Pulmonary artery endothelial cell (primary cell): ENCODE results near the gene MALAT1. TPM values are rescaled to one million over a fixed set of nuclear protein-coding genes. Genes with fewer than 3 reads are reported as not detected.

ENCODE experiments used
- DNase-seq: peaks from one replicate; pipeline ENCODE4 v3.0.0-alpha.2; 2011; ENCODE audit warnings: low read depth, low spot score
- total RNA-seq: library from RNA; depleted of rRNA; stranded (reverse); fragments of >200 nt; gene quantifications from 2 replicates; pipeline ENCODE4 v1.2.3, GENCODE V29; 2014

Gene MALAT1
- total RNA-seq, 1 donor from 2014 or later: 4,401 TPM

DNA sequence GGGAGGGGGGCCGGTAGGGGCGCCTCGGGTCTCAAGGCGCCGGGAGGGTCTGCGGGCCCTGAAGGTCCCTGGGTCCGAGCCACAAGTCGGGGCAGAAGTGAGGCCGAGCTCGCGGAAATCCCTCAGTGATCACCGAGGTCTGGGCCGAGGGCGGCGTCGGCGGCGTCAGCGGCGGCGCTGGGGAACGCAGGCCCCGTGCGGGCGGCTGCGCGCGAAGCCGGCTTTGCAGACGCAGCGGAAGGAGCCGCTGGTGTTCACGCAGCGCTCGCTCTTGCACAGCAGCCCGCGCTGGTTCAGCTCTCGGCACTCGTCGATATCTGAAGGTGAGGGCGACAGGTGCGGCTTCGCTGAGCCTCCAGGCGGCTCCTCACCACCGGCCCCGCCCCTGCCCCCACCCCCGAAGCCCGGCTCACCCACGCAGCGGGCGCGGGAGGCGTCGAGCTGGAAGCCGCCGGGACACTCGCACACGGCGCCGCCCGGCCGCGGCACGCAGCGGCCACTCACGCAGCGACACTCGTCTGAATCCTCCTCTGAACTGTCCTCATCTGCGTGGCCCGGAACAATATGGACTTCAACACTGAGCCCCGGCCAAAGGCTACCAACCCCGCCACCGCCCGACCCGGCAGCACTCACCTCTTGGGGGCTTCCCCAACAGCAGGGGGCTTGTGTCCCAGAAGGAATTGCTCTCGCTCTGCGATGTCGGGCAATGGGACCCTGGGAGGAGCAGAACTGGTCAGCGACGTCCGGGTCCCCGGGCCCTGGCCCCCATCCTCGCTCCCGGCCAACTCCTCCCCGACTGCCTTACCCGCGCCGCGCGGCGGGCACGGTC, 40.3 kb downstream of the MALAT1 start:
- no peak for DNase-seq

DNA sequence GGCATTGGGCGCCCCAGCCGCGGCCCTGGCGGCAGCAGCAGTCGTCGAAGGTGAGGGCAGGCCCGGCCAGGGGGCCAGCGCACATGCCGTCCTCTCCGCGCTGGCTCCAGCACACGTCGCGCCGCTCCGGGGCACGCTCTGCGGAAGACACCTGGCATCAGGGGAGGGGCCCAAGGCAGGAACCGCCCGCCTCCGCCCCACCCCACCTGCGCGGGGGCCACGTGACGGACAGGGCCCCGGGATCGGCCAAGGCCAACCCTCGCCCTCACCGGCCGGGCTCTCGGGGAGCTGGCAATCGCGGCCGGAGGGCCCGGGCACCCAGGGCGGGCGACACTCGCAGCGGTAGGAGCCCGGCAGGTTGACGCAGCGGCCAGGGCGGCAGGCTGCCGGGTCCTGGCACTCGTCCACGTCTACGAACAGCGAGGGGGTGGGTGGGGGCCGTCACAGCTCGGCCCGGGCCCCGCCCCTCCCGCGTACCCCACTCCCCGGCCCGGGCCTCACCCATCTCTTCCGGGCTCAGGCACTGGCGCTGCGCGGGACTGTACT, 41.0 kb downstream of the MALAT1 start:
- no peak for DNase-seq

DNA sequence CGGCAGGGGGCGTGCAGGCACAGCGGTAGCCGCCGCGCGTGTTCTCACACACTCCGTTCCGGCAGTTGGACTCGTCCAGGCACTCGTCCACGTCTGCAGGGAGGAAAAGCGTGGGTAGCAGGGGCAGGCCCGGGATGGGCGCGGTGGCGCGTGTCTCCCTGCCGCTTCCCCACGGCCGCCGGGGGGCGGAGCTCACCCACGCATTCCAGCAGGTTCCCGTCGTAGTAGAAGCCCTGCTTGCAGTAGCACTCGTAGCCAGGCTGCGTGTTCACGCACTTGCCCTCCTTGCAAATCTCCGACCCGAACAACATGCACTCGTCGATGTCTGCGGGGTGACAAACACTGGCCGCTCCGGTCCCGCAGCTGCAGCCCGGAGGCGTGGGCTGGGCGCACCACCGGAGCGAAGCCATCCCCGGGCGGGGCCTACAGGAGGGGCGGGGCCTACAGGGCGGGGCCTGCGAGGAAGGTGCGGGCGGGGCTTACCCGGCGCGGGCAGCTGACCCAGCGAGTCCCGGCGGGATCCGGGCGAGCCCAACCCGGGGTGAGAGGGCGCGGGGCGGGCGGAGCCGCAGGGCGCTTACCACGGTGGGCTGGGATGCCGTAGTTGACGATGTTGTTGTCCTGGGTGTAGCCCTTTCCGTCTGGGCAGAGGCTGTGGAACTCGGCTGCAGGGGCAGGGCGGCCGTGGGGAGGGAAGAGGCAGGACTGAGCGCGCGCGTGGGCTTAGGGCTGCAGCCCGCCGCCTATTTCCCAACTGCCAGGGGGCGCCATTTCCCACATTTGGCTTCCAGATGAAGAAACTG, 41.6 kb downstream of the MALAT1 start:
- no peak for DNase-seq

DNA sequence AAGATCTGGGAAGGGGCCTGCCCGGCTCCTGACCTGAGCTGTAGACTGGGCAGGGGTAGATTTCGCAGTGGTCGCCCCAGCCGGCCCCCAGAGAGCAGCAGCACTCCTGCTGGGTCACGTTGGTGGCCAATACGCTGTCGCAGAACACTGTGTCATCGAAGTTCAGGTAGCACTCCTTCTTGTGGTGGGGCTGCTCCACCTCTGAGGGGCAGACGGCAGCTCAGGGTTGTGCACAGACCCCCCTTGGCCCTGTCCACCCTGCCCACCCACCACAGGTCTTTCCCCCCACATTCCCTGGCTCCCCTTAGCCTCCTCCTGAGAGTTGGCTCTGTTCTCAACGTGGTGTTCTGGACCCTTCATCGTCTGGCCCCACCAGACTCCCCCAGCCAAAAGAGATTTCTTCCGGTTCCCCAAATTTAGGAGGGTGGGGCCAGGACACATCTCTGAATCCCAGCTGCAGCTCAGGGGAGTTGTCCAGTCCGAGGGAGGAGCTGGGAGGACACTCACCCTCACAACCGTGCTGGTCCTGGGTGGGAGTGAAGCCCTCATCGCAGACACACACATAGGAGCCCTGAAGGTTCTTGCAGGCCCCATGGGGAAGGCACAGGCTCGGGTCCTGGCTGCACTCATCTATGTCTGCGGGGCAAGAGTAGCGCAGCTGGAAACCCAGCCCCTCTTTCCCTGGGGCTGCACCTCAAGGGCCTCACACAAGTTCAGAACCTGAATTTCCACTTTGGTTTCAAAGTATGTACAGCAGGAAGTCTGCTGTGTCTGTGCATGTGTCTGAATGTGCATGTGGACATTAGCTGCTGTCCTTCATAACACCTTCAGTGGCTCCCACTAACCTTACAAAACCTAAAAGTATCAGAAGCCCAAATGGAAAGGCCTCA, 42.5 kb downstream of the MALAT1 start:
- no peak for DNase-seq

DNA sequence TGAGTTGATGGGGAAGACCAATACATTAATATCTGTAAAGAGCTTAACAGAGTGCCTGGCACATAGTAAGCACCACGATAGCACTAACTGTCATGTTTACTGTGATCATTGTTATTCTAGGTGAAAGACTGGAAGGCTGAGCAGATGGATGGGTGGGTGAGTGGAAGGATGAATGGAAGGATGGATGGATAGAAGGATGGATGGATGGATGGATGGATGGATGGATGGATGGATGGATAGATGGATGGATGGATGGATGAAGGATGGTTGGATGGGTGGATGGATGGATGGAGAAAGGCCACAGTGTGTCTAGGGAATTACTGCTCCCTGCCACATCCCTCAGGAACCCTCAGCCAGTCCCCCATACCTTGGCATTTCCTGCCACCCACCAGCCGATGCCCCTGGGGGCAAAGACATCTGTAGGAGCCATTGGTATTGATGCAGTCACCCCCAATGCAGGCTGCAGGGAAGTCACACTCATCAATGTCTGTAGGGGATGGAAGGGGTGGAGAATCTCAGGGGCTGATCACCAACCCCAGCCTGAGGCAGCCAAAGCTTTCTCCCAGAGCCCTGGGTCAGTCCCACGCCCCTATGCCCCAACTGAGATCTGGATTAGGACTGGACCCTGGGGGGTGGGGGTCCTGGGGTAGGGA, 44.0 kb downstream of the MALAT1 start:
- no peak for DNase-seq

DNA sequence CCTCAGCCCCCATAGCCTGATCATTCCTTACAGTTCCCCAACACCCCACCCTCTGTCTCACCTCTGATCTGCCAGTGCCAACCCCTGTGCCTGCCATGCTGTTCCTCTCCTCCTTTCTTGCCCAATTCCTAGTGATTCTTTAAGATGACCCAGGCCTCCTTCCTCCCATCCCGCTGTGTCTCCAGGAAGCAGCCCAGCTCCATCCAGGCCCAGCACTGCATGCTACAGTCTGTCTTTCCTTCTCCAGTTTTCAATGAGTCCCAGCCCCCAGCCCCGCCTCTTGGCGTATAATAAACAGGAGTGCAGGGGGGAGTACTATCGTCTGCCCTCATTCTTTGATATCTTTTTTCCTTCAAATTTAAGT, 47.0 kb downstream of the MALAT1 start:
- no peak for DNase-seq

DNA sequence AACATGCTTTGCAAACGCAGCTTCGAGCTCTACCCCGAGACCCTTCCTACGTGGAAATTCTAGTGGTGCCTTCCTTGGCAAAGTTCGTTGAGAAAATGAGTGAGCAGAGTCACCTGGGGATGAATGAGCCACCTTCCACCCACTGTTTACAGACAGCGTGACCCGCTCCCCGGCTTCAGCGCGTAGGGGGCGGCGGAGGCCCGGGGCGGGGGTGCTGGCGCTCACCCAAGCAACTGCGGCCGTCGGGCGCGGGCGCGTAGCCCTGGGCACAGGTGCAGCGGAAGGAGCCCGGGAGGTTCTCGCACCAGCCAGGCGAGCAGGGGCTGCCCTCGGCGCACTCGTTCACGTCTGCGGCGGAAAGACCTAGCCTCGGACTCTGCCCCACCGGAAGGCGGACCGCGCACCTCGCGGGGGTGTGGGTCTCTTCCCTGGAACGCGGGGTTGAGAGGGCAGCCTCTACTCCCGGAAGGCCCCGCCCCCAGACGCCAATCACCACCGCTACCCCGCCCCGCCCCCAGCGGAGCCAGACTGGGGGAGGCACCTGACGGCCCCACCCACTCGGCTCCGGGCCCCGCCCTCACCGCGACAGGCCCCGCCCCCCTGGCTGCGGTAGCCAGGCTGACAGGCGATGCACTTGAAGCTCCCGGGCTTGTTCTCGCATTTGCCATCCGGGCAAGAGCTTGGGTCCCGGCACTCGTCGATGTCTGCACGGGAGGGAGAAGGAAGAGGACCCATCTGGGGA, 47.5 kb downstream of the MALAT1 start:
- DNase-seq: no peak

DNA sequence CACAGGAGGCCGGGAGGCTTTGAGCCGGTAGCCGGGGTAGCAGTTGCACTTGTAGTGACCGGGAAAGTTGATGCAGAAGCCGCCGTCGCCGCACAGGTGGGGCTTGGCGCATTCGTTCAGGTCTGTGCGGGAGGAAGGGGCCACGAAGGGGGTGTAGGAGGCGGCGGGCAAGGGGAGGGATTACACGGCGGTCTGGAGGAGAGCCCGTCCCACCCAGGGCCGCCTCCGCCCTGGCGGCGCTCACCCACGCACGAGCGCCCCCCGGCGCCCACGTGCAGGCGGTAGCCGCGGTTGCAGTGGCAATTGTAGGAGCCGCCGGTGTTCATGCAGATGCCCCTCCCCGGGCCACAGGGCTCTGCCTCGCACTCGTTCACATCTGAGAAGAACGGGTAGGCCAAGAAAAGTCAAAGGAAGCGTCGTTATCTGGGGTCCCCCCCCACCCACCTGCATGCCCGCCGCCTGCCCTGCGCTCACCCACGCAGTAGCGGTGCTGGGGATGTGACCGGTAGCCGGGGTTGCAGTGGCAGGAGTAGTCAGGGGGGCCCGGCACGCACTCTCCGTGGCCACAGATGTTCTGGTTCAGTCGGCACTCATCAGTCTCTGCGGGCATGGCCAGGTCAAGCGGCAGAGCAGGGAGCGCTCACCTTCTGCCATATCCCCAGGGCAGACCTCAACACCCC, 48.7 kb downstream of the MALAT1 start:
- no peak for DNase-seq

DNA sequence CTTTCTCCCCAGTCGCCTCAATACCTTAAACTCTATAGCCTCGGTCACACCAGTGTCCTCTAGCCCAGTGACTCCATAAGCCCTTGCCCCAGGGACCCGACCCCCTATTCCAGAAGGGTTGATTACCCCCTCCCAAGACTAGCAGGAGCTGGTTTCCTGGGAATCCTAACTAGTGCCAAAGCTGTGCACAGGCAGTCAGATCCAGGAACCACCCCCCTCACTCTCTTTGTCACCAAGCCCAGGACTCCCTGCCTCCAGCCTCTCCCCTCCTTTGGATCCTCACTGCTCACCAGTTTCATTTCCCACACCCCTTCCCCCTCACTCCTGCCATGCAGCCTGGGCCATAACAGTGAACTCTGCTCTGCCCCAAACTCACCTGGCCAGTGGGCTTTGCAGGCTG, 49.5 kb downstream of the MALAT1 start:
- no peak for DNase-seq

DNA sequence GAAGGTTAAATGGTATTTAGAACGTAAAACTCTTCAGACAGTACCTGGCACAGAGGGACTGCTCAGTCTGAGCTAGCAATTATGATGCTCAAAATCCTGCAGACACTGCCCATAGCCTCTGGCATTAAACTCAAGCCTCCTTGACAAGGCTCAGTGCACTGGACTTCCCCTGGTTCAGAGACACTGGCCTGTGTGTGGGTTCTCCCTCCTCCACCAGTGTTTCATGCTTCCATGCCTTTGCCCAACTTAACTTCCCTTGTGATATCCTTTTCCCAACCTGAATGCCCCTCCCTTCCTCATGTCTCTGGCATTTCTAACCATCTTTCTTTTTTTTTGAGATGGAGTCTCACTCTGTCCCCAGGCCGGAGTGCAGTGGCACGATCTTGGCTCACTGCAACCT, 50.3 kb downstream of the MALAT1 start:
- no peak for DNase-seq

DNA sequence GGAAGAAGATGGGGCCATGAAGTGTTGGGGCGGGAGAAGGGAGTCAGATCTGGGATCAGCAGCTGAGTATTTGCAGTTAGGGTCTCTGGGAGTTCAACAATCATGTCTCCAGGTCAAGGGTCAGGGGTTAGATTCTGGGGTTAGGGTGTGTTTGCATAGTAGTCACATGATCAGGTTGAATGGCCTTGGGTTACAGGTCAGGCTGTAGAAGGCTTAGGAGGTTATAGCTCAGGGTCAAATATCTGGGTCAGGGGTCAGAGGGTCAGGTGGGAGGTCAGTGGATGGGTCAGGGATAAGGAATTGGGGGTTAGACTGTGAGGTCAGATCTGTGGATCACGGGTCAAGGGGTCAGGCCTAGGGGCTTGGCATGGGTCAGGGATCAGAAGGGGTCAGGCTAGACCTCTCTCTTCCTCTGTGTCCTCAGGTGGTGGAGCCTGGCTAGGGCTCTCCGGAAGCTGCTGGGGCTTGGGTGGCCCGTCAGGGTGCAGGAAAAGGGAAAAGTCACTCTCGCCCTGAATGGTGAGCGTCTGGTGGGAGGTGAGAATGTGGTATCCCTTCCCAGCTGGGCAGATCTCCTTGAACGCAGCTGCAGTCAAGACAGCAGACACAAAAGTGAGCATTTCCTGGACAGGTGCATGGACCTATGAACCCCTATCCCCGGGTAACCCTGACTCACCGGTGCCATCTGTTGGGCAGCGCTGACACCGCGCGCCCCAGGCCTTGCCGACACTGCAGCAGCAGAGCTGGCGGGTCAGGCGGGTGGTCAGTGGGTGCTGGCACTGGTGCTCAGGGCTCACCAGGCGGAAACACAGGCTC, 52.9 kb downstream of the MALAT1 start:
- DNase-seq: no peak

DNA sequence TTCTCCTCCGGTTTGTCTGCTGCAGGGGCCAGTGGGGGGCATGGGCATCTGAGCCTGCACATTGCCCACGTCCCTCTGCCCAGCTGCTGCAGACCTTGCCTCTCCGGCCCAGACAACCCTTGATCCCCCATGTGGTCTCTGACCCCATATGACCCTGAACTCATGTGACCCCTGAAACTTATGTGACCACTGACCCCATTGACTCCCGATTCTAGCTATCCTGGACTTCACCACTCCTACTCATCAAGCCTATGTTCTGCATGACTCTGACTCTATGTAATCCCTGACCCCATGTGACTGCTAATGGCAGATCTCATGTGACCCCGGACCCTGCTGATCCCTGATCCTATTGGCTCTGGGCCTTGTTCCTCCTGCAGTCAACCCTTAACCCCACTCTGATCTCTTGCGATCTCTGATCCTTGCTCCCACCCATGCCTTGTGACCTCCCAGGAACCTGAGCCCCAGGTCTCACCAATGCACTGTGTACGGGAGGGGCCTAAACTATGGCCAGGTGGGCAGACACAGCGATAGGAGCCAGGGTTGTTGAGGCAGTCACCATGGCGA, 53.6 kb downstream of the MALAT1 start:
- no peak for DNase-seq

DNA sequence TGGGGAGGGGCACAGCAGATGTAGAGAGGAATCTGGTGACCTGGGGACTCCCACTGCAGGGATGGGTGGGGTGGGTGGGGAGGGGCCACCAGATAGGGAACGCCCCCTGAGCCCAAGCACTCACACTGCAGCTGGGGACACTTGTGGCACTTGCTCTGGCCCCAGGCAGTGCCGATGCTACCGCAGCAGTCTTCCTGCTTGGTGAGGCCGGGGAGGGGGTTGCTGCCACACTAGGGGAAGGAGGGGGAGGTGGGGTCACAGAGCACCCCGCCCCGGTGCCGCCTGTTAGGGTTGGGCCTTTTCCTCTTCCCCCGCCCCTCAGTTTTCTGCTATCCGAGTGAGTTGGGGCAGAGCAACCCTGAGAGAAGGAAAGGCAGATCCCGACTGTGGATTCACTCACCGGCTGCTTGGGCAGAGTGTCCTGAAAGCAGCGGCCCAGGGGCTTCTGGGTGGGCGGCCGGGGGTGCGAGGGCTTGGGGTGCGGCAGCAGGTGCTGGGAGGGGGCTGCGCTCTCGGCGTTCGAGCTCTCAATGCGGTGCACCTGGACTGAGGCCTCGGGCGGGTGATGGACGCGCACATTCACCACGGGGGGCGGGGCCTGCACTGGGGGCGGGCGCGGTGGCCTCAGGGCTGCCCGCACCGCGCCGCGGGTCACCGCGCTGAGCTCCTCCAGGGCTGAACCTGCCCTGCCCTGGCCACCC, 54.6 kb downstream of the MALAT1 start:
- no peak for DNase-seq

DNA sequence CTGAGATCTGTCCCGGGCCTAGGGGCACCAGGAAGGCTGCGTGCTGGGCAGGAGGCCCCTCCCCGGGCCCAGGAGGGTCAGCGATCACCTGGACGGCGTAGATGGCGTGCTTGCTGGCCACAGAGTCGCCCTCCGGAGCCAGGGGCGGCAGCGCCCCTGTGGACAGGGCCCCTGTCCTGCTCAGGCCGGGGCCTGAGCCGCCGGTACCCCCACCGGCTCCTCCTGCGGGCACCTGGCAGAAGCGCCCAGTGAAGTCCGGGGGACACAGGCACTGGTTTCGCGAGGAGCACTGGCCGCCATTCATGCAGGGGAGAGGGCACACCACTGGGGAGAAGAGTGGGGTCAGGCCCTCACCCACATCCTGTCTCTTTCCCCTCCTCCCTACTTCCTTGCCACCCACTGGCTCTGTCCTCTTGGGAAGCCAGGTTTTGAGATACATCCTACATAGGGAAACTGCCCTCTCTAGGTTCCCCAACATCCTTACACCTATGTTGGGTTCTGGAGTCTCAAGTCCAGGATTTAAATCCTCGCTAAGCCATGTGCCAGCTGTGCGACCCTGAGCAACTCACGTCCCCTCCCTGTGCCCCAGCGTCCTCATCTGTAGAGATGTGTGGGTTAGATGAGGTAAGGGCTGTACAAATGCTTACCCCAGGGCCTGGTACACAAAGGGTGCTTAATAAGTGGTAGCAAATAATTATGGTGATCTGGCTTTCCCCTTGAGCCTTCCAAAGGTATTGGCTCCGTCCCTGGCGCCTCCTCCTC, 55.4 kb downstream of the MALAT1 start:
- no peak for DNase-seq

DNA sequence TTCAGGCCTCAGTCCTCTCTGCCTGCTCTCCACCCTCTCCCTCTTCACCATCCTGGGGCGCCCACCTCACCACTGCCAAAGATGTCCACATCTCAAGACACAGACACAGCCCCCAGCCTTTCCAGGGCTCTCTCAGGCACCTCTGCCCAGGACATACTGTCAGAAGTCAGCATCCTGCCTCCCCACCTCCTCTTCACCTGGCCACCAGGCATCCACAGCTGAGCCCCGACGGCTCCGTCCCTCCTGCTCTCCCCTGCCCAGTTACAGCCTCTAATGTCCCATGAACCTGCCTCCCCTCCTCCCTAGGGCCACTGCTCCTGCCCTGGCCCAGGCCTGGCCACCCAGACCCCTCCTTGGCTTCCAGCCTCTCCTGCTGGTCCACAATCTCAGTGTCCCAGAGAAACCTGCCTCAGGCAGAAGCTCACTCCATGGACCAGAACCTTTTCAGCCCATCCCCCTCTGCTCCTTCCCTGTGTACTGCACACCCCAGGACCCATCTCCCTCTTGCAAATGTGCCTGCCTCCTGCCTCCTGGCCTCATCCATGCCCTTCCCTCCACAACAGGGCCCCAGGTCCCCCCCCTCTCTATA, 56.1 kb downstream of the MALAT1 start:
- no peak for DNase-seq

DNA sequence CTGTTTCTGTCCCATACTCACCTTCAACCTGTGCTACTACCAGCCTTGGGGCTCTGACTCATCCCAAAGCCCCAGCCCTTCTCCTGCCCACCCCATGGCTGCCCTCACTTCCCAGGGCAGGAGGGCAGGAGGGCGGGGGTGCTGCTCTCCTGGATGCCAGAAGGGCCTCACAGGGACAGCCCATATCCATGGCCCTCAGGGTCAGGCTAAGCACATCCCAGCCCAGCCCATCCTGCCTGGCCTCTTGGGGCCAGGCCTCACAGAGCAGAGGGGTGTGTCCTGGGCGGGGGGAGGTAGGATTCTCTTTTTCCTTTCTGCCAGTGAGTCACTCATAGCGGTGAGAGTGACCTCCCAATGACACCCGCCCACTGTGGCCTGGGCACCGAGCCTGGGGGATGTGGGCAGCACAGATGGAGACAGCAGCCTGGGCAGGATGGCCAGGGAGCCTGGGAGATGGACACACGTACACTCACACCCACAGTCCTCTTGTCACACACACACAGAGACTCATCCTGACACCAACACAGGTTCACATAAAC, 56.9 kb downstream of the MALAT1 start:
- no peak for DNase-seq
